K562 (cell line): Measurements from ENCODE around the gene MPZL1. TPM values are rescaled to one million over a fixed set of nuclear protein-coding genes. Genes with fewer than 3 reads are reported as not detected.

Experiments
- CBFA2T2 ChIP-seq: fragments of 450-650 bp; conservative IDR thresholded peaks from 2 replicates; pipeline ENCODE4 v1.6.1; 2017; ENCODE audit warnings: mild to moderate bottlenecking
- CCNT2 ChIP-seq: IDR thresholded peaks from 2 replicates; pipeline ENCODE4 v1.6.1; 2011; ENCODE audit warnings: borderline replicate concordance, low read depth, mild to moderate bottlenecking, moderate library complexity, mixed read lengths, low read length; ENCODE audit not compliant: insufficient read length; ENCODE audit errors: extremely low read depth
- CREB3 ChIP-seq: fragments of 450-650 bp; conservative IDR thresholded peaks from 2 replicates; pipeline ENCODE4 v1.6.1; 2016; ENCODE audit warnings: missing genetic modification characterization, low read depth, mild to moderate bottlenecking, missing compliant biosample characterization, moderate library complexity
- FOXP4 ChIP-seq: sonication (generic); formaldehyde crosslinking; IDR thresholded peaks from 2 replicates; pipeline ENCODE4 v1.8.0; 2022; ENCODE audit warnings: mild to moderate bottlenecking, missing genetic modification reagents, borderline replicate concordance
- GABPB1 ChIP-seq: sonication (generic); formaldehyde crosslinking; IDR thresholded peaks from 2 replicates; pipeline ENCODE4 v1.8.0; 2022; ENCODE audit warnings: mild to moderate bottlenecking, missing genetic modification reagents
- HDAC2 ChIP-seq: fragments of 450-650 bp; IDR thresholded peaks from 2 replicates; pipeline ENCODE4 v1.6.1; 2016; ENCODE audit warnings: mild to moderate bottlenecking
- HES1 ChIP-seq: fragments of 450-650 bp; IDR thresholded peaks from 2 replicates; pipeline ENCODE4 v1.6.1; 2016; ENCODE audit warnings: low read depth, mild to moderate bottlenecking, moderate library complexity
- ID3 ChIP-seq, 2 experiments: fragments of 250-450 bp in 1 of 2; fragments of 450-650 bp in 1 of 2; sonication (Bioruptor Pico) in 1 of 2; IDR thresholded peaks; 2 replicates each; pipeline versions ENCODE4 v1.6.1 to v1.8.0; 2016 to 2021; ENCODE audit warnings: mild to moderate bottlenecking in 2 of 2, moderate library complexity in 2 of 2, missing compliant biosample characterization in 1 of 2, missing genetic modification characterization in 1 of 2
- LARP7 ChIP-seq: fragments of 450-650 bp; IDR thresholded peaks from 2 replicates; pipeline ENCODE4 v1.6.1; 2016
- RB1 ChIP-seq: fragments of 450-650 bp; IDR thresholded peaks from 2 replicates; pipeline ENCODE4 v1.6.1; 2017; ENCODE audit warnings: low read depth, mild to moderate bottlenecking
- SIN3A ChIP-seq, 2 experiments: fragments of 150-350 bp in 1 of 2; IDR thresholded peaks; 2 replicates each; pipeline ENCODE4 v1.6.1; 2011 to 2016; ENCODE audit warnings: borderline replicate concordance in 2 of 2, low read depth in 2 of 2, low read length in 2 of 2, mild to moderate bottlenecking in 2 of 2, moderate library complexity in 2 of 2; ENCODE audit not compliant: control insufficient read depth in 1 of 2
- SMAD1 ChIP-seq: fragments of 150-350 bp; IDR thresholded peaks from 2 replicates; pipeline ENCODE4 v1.6.1; 2014; ENCODE audit warnings: low read length, low read depth; ENCODE audit not compliant: partially characterized antibody
- SMAD4 ChIP-seq: fragments of 250-450 bp; sonication (Bioruptor Pico); conservative IDR thresholded peaks from 2 replicates; pipeline ENCODE4 v1.8.0; 2021; ENCODE audit warnings: inconsistent platforms, mild to moderate bottlenecking, moderate library complexity
- TAF7 ChIP-seq: fragments of 450-650 bp; IDR thresholded peaks from 2 replicates; pipeline ENCODE4 v1.6.1; 2016; ENCODE audit warnings: missing genetic modification characterization, missing compliant biosample characterization
- ZBTB1 ChIP-seq: sonication (generic); formaldehyde crosslinking; IDR thresholded peaks from 2 replicates; pipeline ENCODE4 v1.8.1; 2023; ENCODE audit warnings: missing genetic modification reagents, low read depth, mild to moderate bottlenecking, borderline replicate concordance
- ZBTB9 ChIP-seq: fragments of 450-650 bp; formaldehyde crosslinking; IDR thresholded peaks from 2 replicates; pipeline ENCODE4 v1.4.0; 2020; ENCODE audit warnings: mild to moderate bottlenecking, moderate library complexity
- ZFX ChIP-seq: sonication (generic); formaldehyde crosslinking; IDR thresholded peaks from 2 replicates; pipeline ENCODE4 v1.8.0; 2022; ENCODE audit warnings: mild to moderate bottlenecking, missing genetic modification reagents, moderate library complexity
- ZNF239 ChIP-seq: fragments of 250-450 bp; sonication (Bioruptor Pico); IDR thresholded peaks from 2 replicates; pipeline ENCODE4 v1.4.0; 2020; ENCODE audit warnings: mild to moderate bottlenecking
- polyA plus RNA-seq, 8 experiments: library from polyadenylated mRNA; depleted of rRNA in 4 of 8; stranded (reverse) in 5 of 8; unstranded in 3 of 8; fragments of >200 nt; fragmentation: Nextera tagmentation in 2 of 8; fragmentation: Illumina TruSeq in 1 of 8; extraction: Ambion mirVana in 2 of 8; extraction: Trizol in 1 of 8; gene quantifications; 2 replicates each; pipeline versions ENCODE4 v1.2.1 to v1.2.3, GENCODE V29; 2011 to 2014; ENCODE audit warnings: inconsistent platforms in 1 of 8, missing spikeins in 1 of 8
- total RNA-seq, 7 experiments: library from RNA; depleted of rRNA in 6 of 7; stranded (reverse); fragments of >200 nt in 6 of 7; fragmentation: Illumina TruSeq in 2 of 7; extraction: Trizol in 2 of 7; gene quantifications; 2 replicates each; pipeline versions ENCODE4 v1.2.1 to v1.2.3, GENCODE V29; 2011 to 2021; ENCODE audit warnings: low replicate concordance in 1 of 7

MPZL1 gene
- total and polyA plus RNA-seq, 9 of the 15 experiments (the other 6 are each of a cell fraction or from before 2014, with no cell fraction given), result 14.5 to 153 (median 66.5) TPM

- TF ChIP-seq FOXP4 (CRISPR knock-in tag) (0 out of 2 replicates have a peak, but pooled peaks have one; percentile 46), TAF7 (tag) (0 out of 2 replicates have a peak, but pooled peaks have one; percentile 13), LARP7 (no peak), ID3 (CRISPR knock-in tag; IDR thresholded peaks at IDR 0.05) (no peak), ID3 (tag; IDR thresholded peaks at IDR 0.05) (no peak), CCNT2 (peak; percentile 7), CBFA2T2 (no peak), ZFX (CRISPR knock-in tag) (peak; percentile 74), ZNF239 (CRISPR knock-in tag) (no peak), CREB3 (tag) (no peak), ZBTB9 (CRISPR knock-in tag) (peak; percentile 48; the same call in 1 of the 2 replicates), ZBTB1 (CRISPR knock-in tag) (no peak; the same call in 1 of the 2 replicates), HES1 (0 out of 2 replicates have a peak, but pooled peaks have one; percentile 34), HDAC2 (0 out of 2 replicates have a peak, but pooled peaks have one; percentile 6), GABPB1 (CRISPR knock-in tag) (peak; percentile 36; the same call in 1 of the 2 replicates), SMAD4 (CRISPR knock-in tag) (peak; percentile 75), SMAD1 (no peak), RB1 (0 out of 2 replicates have a peak, but pooled peaks have one; percentile 18), SIN3A (IDR thresholded peaks at IDR 0.05; ENCODE audit: borderline replicate concordance in 2 of 2, control insufficient read depth in 1 of 2, low read depth in 2 of 2, low read length in 2 of 2) (peak; percentile 32 to 78; a peak in 1 of 4 replicates)
- TF ChIP-seq, all 486 proteins: peak for 72
Measured at GRCh38 chr1:167722152-167722869, 529 bp downstream of the MPZL1 start (continued).
